GM10847 (cell line): Measurements from ENCODE around the gene ZSWIM9.

ENCODE experiments used
- POLR2A ChIP-seq: IDR thresholded peaks from 2 replicates; pipeline ENCODE4 v1.6.1; 2011; ENCODE audit not compliant: insufficient read length; ENCODE audit errors: extremely low read depth

The ZSWIM9 gene

DNA sequence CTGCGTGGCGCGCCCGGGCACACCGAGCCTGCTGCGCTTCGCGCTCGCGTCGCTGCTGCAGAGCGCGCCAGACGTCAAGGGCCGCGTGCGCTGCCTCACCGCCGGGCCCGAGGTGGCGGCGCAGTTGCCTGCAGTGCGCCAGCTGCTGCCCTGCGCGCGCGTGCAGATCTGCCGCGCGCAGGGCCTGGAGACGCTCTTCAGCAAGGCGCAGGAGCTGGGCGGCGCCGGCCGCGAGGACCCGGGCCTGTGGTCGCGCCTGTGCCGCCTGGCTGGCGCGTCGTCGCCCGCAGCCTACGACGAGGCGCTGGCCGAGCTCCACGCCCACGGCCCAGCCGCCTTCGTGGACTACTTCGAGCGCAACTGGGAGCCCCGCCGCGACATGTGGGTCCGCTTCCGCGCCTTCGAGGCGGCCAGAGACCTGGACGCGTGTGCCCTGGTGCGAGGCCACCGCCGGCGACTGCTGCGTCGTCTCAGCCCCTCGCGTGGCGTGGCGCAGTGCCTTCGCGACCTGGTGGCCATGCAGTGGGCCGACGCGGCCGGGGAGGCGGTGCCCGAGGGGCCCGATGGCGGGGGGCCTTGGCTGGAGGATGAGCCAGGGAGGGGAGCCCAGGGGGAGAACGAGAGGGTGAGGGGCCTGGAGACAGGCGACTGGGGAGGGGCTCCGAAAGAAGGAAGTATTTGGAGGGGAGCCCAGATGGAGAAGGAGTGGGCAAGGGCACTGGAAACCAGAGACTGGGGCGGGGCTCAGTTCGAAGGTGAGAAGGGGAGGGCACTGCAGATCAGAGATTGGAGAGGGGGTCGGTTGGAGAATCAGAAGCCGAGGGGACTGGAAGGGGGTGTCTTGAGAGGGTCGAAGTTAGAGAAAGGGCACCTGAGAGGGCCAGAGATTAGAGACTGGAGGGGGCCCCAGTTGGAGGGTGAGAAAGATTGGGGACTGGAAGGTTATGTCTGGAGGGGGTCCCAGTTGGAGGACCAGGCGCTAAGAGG, 24.7 kb downstream of the ZSWIM9 start:
- TF ChIP-seq POLR2A, result no peak

DNA sequence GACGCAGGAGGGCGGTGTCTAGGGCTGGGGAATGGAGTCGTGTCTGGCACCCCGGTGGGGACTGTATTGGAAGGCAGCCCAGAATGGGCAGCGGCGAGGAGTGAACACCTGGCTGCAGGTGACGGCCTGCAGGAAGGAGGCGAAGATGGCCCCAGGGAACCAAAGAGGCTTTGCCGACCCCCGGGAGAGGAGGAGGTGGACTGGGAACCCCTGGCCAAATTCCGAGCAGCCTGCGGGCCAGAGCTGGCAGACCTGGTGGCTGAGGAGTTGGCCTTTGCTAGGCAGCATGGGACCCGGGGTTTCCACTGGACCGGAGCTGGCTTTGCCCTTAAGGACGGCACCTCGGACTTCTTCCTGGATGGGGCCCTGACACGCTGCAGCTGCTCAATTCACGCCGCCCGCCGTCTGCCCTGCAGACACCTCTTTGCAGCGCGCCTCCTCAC, 25.9 kb downstream of the ZSWIM9 start:
- no peak for TF ChIP-seq POLR2A

DNA sequence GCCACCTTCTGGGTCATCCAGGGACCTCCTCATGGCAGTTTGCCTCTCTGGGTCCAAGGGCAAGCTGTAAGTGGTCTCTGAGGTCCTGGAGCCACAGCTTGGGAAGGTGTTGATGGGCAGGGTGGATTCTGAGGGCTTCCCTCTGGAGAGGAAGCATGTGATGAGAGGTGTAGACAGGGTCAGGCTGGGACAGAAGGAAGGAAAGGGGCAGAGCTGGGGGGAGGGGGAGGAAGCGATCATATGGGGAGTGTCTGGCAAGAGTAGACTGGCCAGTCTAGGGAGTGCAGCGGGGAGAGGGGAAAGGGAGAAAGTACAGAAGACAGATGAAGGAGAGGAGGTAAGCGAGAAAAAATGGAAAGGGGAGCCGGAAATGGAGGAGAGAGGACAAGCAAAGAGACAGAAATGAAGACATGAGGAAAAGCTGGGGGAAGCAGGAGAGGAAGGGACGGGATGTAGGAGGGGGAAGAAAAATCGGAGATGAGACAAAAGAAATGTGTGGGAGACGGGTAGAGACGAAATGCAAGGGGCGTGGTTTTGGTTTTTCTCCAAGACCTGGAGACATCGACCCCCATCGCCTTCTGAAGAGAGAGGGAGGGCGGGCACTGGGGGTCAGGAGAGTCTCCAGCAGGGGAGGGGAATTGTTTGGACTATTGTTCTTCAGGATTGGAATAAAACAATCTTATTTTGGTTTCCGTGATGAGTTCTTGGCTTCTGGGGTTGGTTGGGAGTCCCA, 26.6 kb downstream of the ZSWIM9 start:
- TF ChIP-seq POLR2A, result no peak

DNA sequence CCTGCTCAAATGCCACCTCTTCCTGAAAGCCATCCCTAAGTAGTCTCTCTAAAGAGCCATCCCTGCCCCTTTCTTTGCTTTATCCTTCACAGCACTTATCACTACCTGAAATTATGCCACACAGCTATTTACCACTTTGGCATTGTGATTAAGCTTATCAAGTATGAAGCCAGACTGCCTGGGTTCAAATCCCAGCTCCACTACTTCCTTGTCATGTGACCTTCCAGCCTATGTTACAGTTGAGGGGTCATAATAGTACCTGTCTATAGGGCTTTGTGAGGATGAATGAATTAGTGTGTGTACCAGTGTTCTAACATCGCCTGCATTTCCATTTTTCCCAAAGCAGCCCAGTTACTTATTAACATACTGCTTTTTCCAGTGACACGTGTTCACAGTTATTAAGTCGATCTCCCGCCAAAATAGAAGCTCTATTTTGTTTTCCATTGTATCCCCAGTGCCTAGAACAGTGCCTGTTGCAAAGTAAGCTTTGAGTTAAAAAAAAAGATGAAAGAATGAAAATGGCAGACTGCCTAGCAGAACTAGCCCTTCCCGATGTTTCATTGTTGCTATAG, 32.8 kb downstream of the ZSWIM9 start:
- no peak for TF ChIP-seq POLR2A

DNA sequence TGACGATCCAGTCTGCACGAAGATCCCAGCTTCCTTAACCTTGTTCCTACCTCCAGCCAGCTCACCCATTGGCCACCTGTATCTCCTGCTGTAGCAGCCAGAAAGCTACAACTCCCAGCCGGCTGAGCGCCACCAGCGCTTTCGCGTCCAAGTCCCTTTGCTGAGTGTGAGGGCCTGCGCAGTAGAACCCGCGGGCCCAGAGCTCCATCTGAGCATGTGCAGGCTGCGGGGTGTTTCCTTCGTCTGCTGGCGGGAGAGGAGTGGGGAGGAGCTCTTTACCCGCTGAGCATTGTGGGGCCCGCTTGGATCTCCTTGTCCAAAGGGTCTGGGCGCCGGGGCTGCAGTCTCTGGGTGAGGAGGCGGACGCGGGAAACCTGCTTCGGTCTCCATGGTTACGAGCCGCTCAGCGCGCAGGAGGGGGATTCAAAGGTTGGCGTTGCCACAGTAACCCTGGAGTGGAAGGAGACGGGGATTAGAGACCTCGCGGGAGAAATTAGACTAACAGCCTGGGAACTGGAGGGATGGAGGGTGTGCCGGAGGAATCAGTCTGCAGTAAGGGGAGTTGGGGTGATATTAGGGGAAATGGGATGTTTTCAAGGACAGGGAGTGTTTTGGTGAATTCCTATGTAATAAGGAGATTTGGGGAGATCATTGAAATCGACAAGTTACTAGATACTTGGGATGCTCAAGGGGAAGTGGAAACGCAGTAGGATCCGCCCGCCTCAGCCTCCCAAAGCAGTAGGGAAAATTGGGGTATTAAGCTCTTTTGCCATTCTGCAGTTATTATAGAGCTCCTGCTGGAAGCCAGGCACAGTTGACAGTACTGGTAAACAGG, 33.5 kb downstream of the ZSWIM9 start:
- peak; percentile 75 for TF ChIP-seq POLR2A

DNA sequence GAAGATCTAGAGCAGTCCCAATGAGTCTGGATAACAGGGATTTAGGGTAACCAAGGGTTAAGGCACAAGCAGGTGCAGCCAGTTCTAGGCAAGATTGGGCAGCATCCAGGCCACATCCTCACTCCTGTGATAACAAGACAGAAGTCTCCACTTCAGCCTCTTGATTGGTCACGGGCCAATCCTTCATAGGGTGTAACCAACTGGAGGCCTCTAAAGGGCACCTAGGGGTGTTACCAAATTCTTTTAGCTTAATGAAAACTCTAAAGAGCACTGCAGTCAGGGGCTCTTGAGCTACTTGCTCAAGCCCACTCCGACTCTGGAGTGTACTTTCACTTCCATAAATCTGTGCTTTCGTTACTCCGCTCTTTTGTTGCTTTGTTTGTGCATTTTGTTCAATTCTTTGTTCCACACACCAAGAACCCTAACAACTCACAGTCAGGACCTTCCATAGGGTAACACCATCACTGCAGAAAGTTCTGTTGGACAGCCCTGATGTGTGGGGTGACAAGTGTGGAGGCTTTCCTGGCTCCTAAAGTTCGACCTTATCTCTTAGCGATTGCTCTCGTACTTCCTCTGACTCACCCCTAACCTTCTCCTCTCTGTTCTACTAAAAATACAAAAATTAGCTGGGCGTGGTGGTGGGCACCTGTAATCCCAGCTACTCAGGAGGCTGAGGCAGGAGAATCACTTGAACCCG, 36.1 kb downstream of the ZSWIM9 start:
- TF ChIP-seq POLR2A, result no peak

DNA sequence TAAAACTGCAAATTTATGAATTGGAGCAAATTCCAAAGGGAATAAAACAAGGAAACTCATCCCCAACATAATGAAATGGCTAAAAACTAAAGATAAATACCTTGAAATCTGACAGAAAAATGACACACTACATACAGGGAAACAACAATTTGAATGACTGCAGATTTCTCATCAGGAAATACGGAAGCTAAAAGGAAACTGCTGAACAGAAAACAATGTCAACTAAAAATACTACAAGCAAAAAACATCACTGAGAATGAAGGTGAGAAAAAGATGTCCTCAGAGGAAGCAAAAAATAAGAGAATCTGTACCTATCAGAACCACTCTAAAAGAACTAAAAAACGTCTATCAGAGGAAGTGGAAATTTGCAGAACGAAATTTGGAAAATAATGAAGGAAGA, 39.5 kb downstream of the ZSWIM9 start:
- no peak for TF ChIP-seq POLR2A

DNA sequence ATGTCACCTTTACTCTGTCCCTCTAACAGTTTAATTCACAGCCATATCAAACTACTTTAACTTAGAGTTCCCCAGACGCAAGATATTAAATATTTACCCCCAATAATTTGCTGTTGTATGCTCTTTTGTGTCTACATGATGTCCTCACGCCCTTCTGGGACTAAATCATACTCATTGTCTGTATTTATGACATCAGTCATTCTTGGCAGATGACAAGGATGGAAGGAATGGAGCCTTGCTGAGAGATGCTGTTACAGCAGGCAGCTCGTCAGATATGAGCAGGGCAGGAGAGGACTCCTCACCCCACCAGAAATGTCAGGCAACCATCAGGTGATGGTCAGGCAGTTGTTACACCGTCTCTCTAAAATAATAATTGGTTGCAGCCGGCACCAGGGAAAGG, 43.5 kb downstream of the ZSWIM9 start:
- TF ChIP-seq POLR2A, result no peak

DNA sequence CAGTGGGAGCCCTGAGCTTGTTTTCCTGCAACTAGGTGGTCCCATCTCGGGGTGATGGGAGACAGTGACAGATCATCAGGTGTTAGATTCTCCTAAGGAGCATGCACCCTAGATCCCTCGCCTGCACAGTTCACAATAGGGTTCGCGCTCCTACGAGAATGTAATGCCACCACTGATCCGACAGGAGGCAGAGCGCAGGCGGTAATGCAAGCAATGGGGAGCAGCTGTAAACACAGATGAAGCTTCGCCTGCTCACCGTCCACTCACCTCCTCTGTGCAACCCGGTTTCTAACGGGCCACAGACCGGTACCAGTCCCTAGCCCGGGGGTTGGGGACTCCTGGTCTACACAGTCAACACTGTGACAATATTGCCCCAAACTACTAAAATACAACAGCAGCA, 46.5 kb downstream of the ZSWIM9 start:
- no peak for TF ChIP-seq POLR2A

DNA sequence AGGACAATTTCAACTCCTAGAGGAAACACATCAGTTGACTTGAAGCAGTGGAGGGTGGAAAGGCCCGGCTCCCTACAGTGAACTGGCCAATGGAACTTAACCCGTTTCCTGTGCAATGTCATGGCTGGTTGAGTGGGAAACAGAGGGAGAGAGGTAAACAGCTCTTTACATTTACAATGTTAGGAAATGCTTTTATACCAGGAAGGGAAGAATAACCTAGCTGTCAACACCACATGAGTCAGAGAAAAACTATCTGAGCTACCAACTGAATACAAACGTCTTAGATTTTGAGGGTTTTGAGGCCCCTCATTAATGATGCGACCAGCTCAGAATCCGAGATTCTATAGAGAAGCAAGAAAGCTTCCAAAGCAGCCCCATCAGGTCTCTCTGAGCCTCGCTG, 48.5 kb downstream of the ZSWIM9 start:
- TF ChIP-seq POLR2A, result no peak

DNA sequence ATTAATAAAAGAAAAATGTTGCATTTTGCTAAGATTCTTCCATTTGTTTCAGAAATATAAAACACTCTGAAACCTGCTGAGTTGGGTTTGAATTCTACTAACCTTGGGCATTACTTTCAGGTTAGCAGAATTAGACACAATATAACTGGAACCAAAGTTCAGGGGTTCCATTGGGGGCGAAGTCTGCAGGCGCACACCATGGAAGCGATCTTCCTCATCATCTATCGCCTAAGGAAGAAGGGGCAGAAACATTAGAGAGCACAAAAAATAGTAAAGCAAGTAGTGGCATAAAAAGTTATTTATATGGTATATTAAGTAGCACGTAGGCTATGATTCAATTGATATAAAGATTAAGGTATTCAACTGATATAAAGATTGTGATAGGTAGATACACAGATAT, 51.1 kb downstream of the ZSWIM9 start:
- no peak for TF ChIP-seq POLR2A

DNA sequence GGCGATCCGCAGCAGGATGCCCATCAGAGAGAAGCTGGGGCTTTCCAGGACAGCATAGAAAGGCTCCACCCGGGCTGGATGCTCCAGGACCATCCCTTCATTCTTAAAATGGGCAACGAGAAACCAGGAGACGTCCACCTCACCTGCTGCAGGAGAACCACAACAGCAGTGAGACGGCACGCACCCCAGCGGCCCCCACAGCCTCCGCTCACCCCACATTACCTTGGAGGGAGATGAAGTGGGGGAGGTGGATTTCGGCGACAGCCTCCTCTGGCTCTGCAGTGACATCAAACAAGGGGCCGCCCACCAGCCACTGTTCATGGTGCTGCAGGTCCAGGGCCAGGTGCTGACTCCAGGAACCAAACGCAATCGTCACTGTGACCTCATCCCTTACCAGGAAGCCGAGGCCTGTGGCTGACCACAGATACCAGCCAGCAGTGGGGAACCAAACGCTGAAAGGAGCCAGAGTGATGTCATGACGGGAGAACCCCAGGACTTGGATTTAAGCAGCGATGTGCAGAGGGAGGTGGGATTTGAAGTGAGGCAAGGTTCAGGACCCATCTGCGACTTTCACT, 60.2 kb downstream of the ZSWIM9 start:
- TF ChIP-seq POLR2A, result no peak

DNA sequence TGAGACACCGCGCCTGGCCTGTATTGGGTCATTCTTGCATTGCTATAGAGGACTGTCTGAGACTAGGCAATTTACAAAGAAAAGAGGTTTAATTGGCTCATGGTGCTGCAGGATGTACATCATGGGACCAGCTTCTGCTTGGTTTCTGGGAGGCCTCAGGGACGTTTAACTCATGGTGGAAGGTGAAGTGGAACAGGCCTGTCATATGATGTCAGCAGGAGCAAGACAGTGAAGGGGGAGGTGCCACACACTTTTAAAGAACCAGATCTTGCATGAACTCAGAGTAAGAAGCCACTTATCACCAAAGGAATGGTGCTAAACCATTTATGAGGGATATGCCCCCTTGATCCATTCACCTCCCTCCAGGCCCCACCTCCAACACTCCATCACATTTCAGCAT, 66.6 kb downstream of the ZSWIM9 start:
- no peak for TF ChIP-seq POLR2A

DNA sequence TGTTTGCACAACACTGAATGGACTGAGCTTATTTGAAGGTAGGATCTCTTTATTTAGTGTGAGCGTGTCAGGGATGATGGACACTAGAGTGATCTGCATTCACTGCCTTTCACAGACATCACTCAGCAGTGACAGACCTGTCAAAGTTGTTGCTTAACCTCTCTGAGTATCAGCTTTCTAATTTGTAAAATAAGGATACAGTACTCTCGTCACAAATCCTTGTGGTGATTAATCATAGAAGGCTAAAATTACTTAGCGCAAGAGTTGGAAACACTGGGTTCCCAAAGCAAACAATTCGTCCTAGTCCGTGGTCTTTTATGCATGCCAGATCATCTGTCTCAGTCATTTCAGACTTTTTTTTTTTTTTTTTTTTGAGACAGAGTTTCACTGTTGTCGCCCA, 68.6 kb downstream of the ZSWIM9 start:
- TF ChIP-seq POLR2A, result no peak
